Hematopoietic multipotent progenitor cell treated with erythropoietin and hydrocortisone succinate and interleukin-3 and kit ligand, for 6 days (in vitro differentiated cells): ENCODE results near the gene KLHL30.

Experiments used
- DNase-seq: peaks from one replicate; pipeline ENCODE4 v3.0.0-alpha.2; 2015

Gene KLHL30

GRCh38 chr2:238133499-238134392, 4.7 kb upstream of the KLHL30 start:
- no peak for DNase-seq

- DNase-seq = no peak
These were observed 4.1 kb upstream of the KLHL30 start for GRCh38 chr2:238134393-238134785.

- DNase-seq = no peak
These were observed 2.8 kb upstream of the KLHL30 start for GRCh38 chr2:238135601-238136150.

GRCh38 chr2:238136820-238137537, 1.5 kb upstream of the KLHL30 start:
- DNase-seq = peak; percentile 41

DNA sequence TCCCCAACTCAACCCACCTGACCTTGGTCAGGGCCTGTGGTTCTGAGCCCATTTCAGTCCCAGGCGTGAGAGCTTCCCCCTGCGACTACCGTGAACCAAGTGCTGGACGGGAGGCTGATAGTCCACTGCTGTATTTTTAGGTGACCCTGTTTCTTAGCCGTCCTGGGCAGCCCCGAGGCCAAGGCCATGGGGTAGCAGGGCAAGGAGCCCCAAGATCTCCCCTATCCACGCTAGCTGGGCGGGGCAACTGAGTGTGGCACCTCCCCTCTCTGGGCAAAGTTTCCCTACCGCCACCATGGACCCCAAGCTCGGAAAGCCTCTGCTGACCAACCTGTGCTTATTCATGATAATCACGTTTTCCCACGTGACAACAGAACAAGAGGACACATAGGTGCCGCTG, 583 bp upstream of the KLHL30 start:
- DNase-seq = no peak

- DNase-seq = peak; percentile 50
These were observed 950 bp downstream of the KLHL30 start for GRCh38 chr2:238139196-238140039.

- no peak for DNase-seq
These were observed 1.6 kb downstream of the KLHL30 start for GRCh38 chr2:238140040-238140439.

DNA sequence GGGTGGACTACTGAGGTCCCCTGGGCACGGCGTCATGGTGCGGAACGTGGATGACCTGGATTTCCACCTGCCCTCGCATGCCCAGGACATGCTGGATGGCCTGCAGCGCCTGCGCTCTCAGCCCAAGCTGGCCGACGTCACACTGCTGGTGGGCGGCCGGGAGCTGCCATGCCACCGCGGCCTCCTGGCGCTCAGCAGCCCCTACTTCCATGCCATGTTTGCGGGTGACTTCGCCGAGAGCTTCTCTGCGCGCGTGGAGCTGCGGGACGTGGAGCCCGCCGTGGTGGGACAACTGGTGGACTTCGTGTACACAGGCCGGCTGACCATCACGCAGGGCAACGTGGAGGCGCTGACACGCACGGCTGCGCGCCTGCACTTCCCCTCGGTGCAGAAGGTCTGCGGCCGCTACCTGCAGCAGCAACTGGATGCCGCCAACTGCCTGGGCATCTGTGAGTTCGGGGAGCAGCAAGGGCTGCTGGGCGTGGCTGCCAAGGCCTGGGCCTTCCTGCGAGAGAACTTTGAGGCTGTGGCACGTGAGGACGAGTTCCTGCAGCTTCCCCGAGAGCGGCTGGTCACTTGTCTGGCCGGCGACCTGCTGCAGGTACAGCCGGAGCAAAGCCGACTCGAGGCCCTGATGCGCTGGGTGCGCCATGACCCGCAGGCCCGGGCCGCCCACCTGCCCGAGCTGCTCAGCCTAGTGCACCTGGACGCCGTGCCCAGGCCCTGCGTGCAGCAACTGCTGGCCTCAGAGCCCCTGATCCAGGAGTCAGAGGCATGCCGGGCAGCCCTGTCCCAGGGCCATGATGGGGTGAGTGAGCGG, 2.5 kb downstream of the KLHL30 start:
- no peak for DNase-seq

GRCh38 chr2:238141541-238142318, 3.3 kb downstream of the KLHL30 start:
- DNase-seq = peak; percentile 85

GRCh38 chr2:238142382-238143205, 4.1 kb downstream of the KLHL30 start:
- DNase-seq = no peak

DNA sequence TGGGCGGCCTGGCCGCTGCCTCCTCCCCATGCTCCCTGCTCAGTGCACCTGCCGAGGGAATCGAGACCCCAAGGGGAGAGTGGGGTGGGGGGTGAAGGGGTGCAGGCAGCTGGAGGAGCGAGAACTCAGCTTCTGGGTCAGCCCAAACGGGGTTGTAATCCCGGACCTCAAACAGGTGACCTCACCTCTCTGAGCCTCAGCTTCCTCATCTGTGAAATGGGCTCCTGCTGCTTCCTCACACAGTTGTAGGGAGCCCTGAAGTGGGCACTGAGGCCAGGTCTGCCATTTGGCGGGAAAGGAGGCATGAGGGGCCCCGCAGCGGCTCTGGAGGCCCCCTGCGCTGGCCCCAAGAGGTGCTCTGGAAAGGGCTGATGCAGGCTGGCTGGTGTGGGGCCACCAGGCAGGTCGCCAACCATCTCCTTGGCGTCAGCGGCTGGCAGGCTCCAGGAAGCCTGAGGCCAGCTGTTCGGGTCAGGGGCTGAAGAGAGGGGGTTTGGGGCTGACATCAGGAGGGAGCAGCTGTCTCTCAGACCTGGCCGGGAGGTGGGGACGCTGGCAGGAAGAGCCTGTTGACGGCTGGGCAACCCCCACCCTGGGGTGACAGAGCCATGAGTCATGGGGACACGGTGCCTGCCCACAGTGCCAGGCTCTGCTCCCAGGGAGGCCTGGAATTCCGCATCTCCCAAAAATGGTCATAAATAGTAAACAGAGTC, 4.9 kb downstream of the KLHL30 start:
- DNase-seq = peak; percentile 12

- DNase-seq = no peak
These were observed 5.8 kb downstream of the KLHL30 start for GRCh38 chr2:238144262-238144661.

GRCh38 chr2:238145046-238145445, 6.6 kb downstream of the KLHL30 start:
- DNase-seq = no peak

GRCh38 chr2:238145851-238146250, 7.4 kb downstream of the KLHL30 start:
- no peak for DNase-seq

DNA sequence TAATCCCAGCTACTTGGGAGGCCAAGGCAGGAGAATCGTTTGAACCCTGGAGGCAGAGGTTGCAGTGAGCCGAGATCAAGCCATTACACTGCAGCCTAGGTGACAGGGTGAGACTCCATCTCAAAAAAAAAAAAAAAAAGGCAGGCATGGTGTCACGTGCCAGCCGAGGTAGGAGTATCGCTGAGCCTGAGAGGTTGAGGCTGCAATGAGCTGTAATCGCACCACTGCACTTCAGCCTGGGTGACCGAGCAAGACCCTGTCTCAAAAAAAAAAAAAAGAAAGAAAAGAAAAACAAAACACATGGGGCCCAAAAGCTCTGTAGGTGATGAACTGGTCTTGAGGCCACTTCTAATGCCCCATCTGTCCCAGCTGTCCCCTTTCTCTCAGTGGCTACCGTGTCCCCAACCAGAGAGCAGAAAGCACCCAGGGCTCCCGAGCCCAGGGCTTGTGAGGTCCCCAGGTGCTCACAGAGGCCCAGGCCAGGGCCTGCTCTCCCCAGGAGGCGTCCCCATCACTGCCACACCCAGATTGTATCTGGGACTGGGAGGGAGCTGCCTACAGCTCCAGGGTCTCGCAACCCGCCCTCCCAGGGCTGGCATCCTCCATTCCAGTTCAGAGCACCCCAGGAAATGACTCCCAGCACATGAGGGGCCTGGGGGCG, 8.5 kb downstream of the KLHL30 start:
- peak; percentile 16 for DNase-seq

- DNase-seq = no peak
These were observed 10.5 kb downstream of the KLHL30 start for GRCh38 chr2:238148981-238149380.

GRCh38 chr2:238149841-238150572, 11.5 kb downstream of the KLHL30 start:
- DNase-seq = no peak

DNA sequence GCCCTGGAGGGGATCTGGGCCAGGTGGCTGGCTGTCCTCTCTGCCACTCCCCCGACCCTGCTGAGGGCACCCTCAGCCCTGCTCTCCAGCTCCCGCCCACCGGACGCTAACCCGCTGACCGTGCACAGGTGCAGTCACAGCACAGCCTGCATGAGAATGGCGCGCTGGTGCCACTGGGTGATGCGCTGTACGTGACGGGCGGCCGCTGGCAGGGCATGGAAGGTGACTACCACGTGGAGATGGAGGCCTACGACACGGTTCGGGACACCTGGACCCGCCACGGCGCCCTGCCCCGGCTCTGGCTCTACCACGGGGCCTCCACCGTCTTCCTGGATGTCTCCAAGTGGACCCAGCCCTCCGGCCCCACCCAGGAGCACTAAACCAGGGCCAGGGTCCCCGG, 12.2 kb downstream of the KLHL30 start:
- no peak for DNase-seq
